GM20000 (cell line): ENCODE results near the gene RMI1.
"Not testable (repeated sequence)": the region's sequence is repeated elsewhere in the genome, so short reads cannot be mapped to it uniquely, and the experiment has no call there.

ENCODE experiments used
- DNase-seq: peaks from one replicate; pipeline ENCODE4 v3.0.0; 2012; ENCODE audit warnings: low spot score
- TF ChIP-seq, protein P1 (sequence below): IDR thresholded peaks from 2 replicates; pipeline ENCODE4 v1.5.1; 2012; ENCODE audit warnings: mild to moderate bottlenecking, control low read depth; ENCODE audit errors: extremely low read depth, missing control alignments

RMI1 gene

DNA sequence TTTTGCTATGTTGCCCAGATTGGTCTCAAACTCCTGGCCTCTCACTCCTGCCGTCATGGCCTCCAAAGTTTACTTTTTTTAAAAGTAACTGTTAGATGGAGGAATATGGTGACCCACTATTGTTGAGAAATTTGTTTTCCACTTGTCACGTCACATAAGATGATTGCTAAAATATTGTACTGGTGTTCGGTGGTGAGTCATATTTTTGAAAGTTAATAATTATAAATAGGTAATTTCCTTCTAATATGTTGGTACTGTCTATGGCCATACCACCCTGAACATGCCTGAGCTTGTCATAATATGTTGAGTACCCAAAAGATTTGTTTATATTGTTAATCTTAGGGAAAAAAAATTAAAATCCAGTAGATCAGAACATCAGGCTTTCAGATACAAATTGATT is 22.6 kb downstream of the RMI1 start:
- TF ChIP-seq, protein P1, sequence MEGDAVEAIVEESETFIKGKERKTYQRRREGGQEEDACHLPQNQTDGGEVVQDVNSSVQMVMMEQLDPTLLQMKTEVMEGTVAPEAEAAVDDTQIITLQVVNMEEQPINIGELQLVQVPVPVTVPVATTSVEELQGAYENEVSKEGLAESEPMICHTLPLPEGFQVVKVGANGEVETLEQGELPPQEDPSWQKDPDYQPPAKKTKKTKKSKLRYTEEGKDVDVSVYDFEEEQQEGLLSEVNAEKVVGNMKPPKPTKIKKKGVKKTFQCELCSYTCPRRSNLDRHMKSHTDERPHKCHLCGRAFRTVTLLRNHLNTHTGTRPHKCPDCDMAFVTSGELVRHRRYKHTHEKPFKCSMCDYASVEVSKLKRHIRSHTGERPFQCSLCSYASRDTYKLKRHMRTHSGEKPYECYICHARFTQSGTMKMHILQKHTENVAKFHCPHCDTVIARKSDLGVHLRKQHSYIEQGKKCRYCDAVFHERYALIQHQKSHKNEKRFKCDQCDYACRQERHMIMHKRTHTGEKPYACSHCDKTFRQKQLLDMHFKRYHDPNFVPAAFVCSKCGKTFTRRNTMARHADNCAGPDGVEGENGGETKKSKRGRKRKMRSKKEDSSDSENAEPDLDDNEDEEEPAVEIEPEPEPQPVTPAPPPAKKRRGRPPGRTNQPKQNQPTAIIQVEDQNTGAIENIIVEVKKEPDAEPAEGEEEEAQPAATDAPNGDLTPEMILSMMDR = no peak
- DNase-seq = no peak

DNA sequence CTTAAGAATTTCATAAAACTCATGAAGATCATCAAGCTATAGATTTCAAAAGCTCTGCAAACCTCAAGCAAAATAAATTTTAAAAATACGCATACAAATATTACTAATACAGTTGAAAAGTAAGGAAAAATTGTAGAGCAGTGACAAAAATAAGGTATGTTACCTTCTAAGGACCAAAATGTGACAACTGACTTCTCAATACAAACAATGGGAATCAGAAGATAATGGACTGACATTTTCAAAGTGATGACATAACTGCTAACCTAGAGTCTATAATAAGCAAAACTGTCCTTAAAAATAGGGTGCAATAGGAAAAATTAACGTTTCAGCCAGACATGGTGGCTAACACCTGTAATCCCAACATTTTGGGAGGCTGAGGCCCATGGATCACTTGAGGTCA is 27.1 kb downstream of the RMI1 start:
- no peak for DNase-seq
- TF ChIP-seq, protein P1 = no peak

DNA sequence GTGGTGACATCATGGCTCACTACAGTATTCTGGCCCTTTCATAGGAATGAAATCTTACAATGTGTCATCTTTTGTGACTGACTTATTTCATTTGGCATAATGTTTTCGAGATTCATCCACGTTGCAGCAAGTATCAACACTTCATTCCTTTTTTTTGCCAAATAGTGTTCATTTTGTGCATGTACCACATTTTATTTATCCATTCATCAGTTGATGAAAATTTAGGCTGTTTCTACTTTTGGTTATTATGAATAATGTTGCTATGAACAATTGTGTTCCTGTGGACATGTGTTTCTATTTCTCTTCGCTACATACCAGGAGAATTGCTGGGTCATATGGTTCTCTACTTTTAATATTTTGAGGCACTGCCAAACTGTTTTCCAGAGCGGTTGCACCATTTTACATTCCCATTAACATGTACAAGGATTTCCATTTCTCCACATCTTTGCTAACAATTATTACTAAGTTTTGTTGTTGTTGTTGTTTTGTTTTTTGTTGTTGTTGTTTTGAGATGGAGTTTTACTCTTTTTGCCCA is 43.5 kb downstream of the RMI1 start:
- TF ChIP-seq, protein P1 = no peak
- DNase-seq = no peak

DNA sequence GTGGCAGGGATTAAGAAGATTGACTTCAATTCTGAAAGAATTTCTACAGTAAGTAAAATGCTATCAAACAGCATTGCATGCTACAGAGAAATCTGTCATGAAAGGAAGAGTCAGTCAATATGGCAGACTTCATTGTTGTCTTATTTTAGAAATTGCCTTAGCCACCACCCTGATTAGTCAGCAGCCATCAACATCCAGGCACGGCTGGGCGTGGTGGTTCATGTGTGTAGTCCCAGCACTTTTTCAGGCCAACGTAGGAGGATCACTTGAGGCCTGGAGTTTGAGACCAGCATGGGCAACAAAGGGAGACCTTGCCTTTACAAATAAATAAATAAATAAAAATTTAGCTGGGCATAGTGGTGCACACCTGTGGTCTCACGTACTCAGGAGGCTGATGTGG is 46.6 kb downstream of the RMI1 start:
- DNase-seq = no peak

DNA sequence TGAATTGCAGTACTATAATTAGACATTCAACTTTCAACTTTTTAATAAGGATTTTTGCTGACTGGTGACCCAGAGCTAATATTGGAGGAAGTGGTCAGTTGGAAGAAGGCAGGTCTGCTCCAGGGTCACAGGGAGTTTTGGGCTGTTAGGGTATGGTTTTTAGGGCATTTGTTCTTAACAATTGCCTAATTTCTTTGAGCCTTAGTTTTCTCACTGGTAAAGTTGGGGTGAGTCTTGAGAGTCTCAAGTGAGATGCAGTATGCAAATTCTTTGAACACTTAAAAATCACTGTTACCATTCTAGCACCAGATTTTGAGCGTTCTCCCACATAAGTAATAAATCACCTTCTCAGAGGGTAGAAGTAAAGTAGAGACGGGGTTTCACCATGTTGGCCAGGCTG is 50.9 kb downstream of the RMI1 start:
- no peak for DNase-seq
- TF ChIP-seq, protein P1 = no peak

More for the DNA sequence above, 46.6 kb downstream of the RMI1 start:
- TF ChIP-seq, protein P1 = no peak

DNA sequence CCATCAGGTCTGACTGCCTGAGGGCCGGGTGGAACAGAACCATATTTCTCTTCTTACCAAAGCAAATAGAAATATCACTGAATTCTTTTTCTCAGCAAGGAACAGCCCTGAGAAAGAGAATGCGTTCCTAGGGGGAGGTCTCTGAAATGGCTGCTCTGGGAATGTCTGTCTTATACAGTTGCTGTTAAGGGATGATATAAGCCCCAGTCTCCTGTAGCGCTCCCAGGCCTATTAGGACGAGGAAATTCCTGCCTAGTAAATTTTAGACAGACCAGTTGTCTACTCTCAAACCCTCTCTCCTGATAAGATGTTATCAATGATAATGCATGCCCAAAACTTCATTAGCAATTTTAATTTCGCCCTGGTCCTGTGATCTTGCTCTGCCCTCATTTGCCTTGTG is 61.3 kb downstream of the RMI1 start:
- DNase-seq = not testable (repeated sequence)

DNA sequence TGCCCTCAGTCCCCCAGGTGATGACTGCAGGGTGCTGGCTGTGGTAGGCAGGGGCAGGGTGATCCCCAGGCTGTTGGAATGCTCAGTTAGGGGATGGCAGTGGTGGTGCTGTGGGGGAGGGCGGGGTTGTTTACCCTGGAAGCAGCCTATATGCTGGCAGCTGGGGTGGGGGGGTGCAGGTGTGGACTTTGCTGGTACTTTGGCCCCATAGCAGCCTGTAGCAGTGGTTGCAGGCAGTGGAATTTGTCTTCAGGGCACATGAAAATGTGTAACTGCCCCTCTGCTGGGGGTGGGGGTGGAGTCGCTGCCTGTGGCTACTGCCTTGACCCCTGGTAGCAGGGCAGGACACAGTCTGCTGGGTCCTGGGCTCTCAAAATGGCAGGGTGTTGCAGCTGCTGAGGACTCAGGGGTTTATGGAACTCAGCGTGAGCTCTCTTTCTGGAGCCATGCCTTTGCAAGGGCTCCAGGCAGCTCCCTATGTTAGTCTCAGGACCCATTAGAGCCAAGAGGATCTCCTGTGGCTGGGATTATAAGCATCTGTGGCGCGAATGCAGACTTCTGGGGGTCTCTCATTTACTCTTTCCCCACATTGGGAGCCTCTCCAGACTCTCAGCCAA is 65.0 kb downstream of the RMI1 start:
- TF ChIP-seq, protein P1 = no peak
- DNase-seq = no peak
